ENCODE data around the gene SELENBP1. TPM values are rescaled to one million over a fixed set of nuclear protein-coding genes. Genes with fewer than 3 reads are reported as not detected.
A peak's percentile ranks its signal among the peaks of the same experiment; 100 is the strongest.

The SELENBP1 gene
- polyA plus RNA-seq, 1 donor from 2014 or later, result not detected

DNA sequence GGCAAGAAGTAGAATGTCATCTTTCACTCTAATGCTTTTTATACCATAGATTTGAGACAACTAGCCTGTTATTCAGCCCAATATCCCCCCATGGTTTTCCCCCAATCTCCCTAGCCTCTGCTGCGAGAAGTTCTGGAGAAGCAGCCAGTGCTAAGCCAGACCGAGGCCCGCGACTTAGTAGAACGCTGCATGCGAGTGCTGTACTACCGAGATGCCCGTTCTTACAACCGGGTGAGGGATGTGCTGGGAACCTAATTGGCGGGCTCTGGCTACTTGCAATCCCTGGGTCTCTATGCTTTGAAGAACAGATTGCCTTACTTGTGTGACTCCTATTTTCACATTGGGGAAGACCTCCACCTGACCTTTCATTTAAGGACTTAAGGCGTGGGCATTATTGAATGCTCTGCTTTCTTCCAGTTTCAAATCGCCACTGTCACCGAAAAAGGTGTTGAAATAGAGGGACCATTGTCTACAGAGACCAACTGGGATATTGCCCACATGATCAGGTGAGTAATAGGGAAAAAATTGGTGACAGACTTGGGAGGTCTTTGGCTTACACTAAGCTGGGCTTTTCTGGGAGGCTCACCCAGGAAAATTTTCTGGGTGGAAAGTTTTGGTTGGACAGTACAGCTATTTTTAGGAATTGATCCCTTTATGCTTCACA lies 28.8 kb upstream of the SELENBP1 start:
- TF ChIP-seq RAD21 (conservative IDR thresholded peaks at IDR 0.05), result no peak
- TF ChIP-seq, protein P1, sequence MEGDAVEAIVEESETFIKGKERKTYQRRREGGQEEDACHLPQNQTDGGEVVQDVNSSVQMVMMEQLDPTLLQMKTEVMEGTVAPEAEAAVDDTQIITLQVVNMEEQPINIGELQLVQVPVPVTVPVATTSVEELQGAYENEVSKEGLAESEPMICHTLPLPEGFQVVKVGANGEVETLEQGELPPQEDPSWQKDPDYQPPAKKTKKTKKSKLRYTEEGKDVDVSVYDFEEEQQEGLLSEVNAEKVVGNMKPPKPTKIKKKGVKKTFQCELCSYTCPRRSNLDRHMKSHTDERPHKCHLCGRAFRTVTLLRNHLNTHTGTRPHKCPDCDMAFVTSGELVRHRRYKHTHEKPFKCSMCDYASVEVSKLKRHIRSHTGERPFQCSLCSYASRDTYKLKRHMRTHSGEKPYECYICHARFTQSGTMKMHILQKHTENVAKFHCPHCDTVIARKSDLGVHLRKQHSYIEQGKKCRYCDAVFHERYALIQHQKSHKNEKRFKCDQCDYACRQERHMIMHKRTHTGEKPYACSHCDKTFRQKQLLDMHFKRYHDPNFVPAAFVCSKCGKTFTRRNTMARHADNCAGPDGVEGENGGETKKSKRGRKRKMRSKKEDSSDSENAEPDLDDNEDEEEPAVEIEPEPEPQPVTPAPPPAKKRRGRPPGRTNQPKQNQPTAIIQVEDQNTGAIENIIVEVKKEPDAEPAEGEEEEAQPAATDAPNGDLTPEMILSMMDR (IDR thresholded peaks at IDR 0.05; ENCODE audit: poor library complexity, severe bottlenecking), result no peak
- no peak for TF ChIP-seq SMC3 (conservative IDR thresholded peaks at IDR 0.05; ENCODE audit: poor library complexity)
- no peak for TF ChIP-seq POLR2AphosphoS5 (IDR thresholded peaks at IDR 0.05)
- TF ChIP-seq, protein P2, sequence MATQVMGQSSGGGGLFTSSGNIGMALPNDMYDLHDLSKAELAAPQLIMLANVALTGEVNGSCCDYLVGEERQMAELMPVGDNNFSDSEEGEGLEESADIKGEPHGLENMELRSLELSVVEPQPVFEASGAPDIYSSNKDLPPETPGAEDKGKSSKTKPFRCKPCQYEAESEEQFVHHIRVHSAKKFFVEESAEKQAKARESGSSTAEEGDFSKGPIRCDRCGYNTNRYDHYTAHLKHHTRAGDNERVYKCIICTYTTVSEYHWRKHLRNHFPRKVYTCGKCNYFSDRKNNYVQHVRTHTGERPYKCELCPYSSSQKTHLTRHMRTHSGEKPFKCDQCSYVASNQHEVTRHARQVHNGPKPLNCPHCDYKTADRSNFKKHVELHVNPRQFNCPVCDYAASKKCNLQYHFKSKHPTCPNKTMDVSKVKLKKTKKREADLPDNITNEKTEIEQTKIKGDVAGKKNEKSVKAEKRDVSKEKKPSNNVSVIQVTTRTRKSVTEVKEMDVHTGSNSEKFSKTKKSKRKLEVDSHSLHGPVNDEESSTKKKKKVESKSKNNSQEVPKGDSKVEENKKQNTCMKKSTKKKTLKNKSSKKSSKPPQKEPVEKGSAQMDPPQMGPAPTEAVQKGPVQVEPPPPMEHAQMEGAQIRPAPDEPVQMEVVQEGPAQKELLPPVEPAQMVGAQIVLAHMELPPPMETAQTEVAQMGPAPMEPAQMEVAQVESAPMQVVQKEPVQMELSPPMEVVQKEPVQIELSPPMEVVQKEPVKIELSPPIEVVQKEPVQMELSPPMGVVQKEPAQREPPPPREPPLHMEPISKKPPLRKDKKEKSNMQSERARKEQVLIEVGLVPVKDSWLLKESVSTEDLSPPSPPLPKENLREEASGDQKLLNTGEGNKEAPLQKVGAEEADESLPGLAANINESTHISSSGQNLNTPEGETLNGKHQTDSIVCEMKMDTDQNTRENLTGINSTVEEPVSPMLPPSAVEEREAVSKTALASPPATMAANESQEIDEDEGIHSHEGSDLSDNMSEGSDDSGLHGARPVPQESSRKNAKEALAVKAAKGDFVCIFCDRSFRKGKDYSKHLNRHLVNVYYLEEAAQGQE (IDR thresholded peaks at IDR 0.05; ENCODE audit: borderline replicate concordance), result no peak
- TF ChIP-seq MXI1 (conservative IDR thresholded peaks at IDR 0.05; ENCODE audit: poor library complexity, severe bottlenecking), result no peak
- TF ChIP-seq EZH2 (IDR thresholded peaks at IDR 0.05; ENCODE audit: borderline replicate concordance, insufficient read depth, low read length, poor library complexity, severe bottlenecking), result no peak
- H3K27me3 ChIP-seq (ENCODE audit: insufficient read depth, low read depth, low read length), result no peaks in the 10 kb centered on the region
- no peak overlapping the region for H2AFZ ChIP-seq (ENCODE audit: low read depth, low read length)
- no peaks in the 10 kb centered on the region for H3K36me3 ChIP-seq (ENCODE audit: insufficient read depth, low read length)
- no peak overlapping the region for H3K27ac ChIP-seq (ENCODE audit: low read length)
- H3K9me2 ChIP-seq (ENCODE audit: insufficient read depth, low read length), result no peaks in the 10 kb centered on the region
- no peaks in the 10 kb centered on the region for H4K20me1 ChIP-seq (ENCODE audit: insufficient read depth)
- H3F3A ChIP-seq (ENCODE audit: insufficient read depth, low read length, poor library complexity, severe bottlenecking), result peaks cover 10% of the 10 kb centered on the region
- H3K9me3 ChIP-seq (ENCODE audit: low read length), result no peaks in the 10 kb centered on the region
- H3K4me2 ChIP-seq (ENCODE audit: low read length), result no peak overlapping the region
- H3K4me3 ChIP-seq (ENCODE audit: low read length), result no peak overlapping the region
- no peak overlapping the region for H3K9ac ChIP-seq (ENCODE audit: low read length)
- peaks cover 17% of the 10 kb centered on the region for H3K79me2 ChIP-seq (replicated peaks; ENCODE audit: insufficient read depth, low read length)

DNA sequence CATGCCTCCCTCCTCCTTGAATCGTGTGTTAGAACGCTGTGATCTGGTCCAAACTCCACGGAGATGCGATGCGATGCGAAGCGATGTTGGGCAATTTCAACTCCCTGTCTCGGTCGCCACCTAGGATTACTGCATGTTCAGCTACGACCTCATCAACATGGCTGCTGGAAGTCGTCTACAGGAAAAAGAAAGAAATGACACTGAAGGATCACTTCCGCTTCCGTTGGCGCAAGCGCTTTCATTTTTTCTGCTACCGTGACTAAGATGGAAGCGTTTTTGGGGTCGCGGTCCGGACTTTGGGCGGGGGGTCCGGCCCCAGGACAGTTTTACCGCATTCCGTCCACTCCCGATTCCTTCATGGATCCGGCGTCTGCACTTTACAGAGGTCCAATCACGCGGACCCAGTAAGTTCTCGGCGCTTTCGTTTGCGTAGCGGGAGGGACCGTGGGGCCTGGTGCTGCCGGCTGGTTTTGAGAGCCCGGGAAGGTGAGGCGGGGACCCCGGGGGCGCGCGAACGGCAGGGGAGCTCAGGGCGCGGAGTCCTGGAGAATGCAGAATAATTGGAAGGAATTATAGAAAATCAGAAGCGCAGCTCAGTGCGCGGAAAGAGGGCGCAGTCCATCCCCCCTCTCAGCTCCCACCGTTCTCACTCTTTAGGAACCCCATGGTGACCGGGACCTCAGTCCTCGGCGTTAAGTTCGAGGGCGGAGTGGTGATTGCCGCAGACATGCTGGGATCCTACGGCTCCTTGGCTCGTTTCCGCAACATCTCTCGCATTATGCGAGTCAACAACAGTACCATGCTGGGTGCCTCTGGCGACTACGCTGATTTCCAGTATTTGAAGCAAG lies 27.0 kb upstream of the SELENBP1 start, which contains the start of gene PSMB4:
TSS of gene PSMB4 (plus strand) at position 250 of the 848 bp plus-strand sequence. CDS start at position 265, 15 bp downstream.
- peaks cover 17% of the 10 kb centered on the region for H3K79me2 ChIP-seq (replicated peaks; ENCODE audit: insufficient read depth, low read length)
- peak within 1 kb of the TSS; percentile 86 for H3K27ac ChIP-seq (ENCODE audit: low read length)
- no peaks in the 10 kb centered on the region for H3K36me3 ChIP-seq (ENCODE audit: insufficient read depth, low read length)
- H3K9me3 ChIP-seq (ENCODE audit: low read length), result no peaks in the 10 kb centered on the region
- peaks cover 10% of the 10 kb centered on the region for H3F3A ChIP-seq (ENCODE audit: insufficient read depth, low read length, poor library complexity, severe bottlenecking)
- no peaks in the 10 kb centered on the region for H4K20me1 ChIP-seq (ENCODE audit: insufficient read depth)
- peak within 1 kb of the TSS; percentile 30 for H2AFZ ChIP-seq (ENCODE audit: low read depth, low read length)
- H3K4me2 ChIP-seq (ENCODE audit: low read length), result peak within 1 kb of the TSS; percentile 81
- H3K27me3 ChIP-seq (ENCODE audit: insufficient read depth, low read depth, low read length), result no peaks in the 10 kb centered on the region
- TF ChIP-seq RAD21 (conservative IDR thresholded peaks at IDR 0.05), result peak; percentile 71
- TF ChIP-seq TAF1 (IDR thresholded peaks at IDR 0.05; ENCODE audit: low read depth), result peak; percentile 79
- peak; percentile 47 for TF ChIP-seq EP300 (conservative IDR thresholded peaks at IDR 0.05; ENCODE audit: poor library complexity, severe bottlenecking)
- TF ChIP-seq MXI1 (conservative IDR thresholded peaks at IDR 0.05; ENCODE audit: poor library complexity, severe bottlenecking), result peak; percentile 71
- TF ChIP-seq POLR2AphosphoS5 (IDR thresholded peaks at IDR 0.05), result peak; percentile 99
- TF ChIP-seq, protein P2 (IDR thresholded peaks at IDR 0.05; ENCODE audit: borderline replicate concordance), result peak; percentile 92
- TF ChIP-seq, protein P1 (IDR thresholded peaks at IDR 0.05; ENCODE audit: poor library complexity, severe bottlenecking), result peak; percentile 82
- peak; percentile 47 for TF ChIP-seq SMC3 (conservative IDR thresholded peaks at IDR 0.05; ENCODE audit: poor library complexity)
- TF ChIP-seq EZH2 (IDR thresholded peaks at IDR 0.05; ENCODE audit: borderline replicate concordance, insufficient read depth, low read length, poor library complexity, severe bottlenecking), result no peak
- no peaks in the 10 kb centered on the region for H3K9me2 ChIP-seq (ENCODE audit: insufficient read depth, low read length)
- H3K4me3 ChIP-seq (ENCODE audit: low read length), result peak within 1 kb of the TSS; percentile 86
- H3K9ac ChIP-seq (ENCODE audit: low read length), result peak within 1 kb of the TSS; percentile 83
